ENCODE measurements around the gene KMT2D. TPM values are rescaled to one million over a fixed set of nuclear protein-coding genes. Genes with fewer than 3 reads are reported as not detected.

The KMT2D gene
- total and polyA plus RNA-seq, 8 donors = 3.2 to 220 (median 82.3) TPM

GRCh38 chr12:49059299-49060171 lies 1.1 kb downstream of the KMT2D start:
- Histone ChIP-seq H3K27ac (peak overlapping the region; percentile 91 to 98 (median 95)), H3K36me3 (peaks cover 6 to 8% (median 7%) of the 10 kb centered on the region in 4 donors), H3K9me3 (no peaks in the 10 kb centered on the region), H3K4me3 (peak overlapping the region; percentile 80 to 99 (median 97)), H3K4me1 (peaks cover 48 to 67% (median 57%) of the 10 kb centered on the region in 4 donors), H3K27me3 (no peaks in the 10 kb centered on the region)
- WGBS, 5 donors = 0 to 3% (median 0%) methylated on average over 24 to 70 of the region's 70 CpGs
- TF ChIP-seq POLR2AphosphoS5 (IDR thresholded peaks at IDR 0.05) = no peak
- TF ChIP-seq CTCF (IDR thresholded peaks at IDR 0.05) = no peak
- TF ChIP-seq POLR2A (IDR thresholded peaks at IDR 0.05) = no peak
- intact Hi-C loops (cut with DNase I; ENCODE audit: low total_unique reads) = loop anchor here (10.0 kb wide), 1 partner anchor 65 kb away; no protein-coding TSS in a partner anchor
- peak in 1 of 2 donors; percentile 65 for DNase-seq

DNA sequence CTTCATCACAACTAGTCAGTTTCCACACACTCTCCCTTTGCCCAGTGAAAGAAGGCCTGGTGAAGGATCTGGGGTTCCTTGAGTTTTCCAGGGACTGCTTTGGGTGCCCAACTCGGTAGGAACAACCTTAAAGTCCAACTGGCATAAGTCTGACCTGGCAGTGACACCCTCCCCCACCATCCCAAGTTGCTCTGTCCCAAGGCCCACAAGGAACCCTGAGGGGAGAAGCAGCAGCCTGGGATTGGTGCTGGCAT lies 1.6 kb downstream of the KMT2D start:
- Histone ChIP-seq H3K27me3 (no peaks in the 10 kb centered on the region), H3K27ac (peak overlapping the region; percentile 91 to 98 (median 95)), H3K9me3 (no peaks in the 10 kb centered on the region), H3K4me3 (peak overlapping the region; percentile 80 to 99 (median 97)), H3K36me3 (peaks cover 12 to 13% (median 13%) of the 10 kb centered on the region in 4 donors), H3K4me1 (peaks cover 48 to 68% (median 60%) of the 10 kb centered on the region in 4 donors)
- intact Hi-C loops (cut with DNase I; ENCODE audit: low total_unique reads) = no loop called here
- no peak for TF ChIP-seq POLR2A (IDR thresholded peaks at IDR 0.05)
- TF ChIP-seq EP300 (IDR thresholded peaks at IDR 0.05) = no peak
- no peak for TF ChIP-seq POLR2AphosphoS5 (IDR thresholded peaks at IDR 0.05)
- no peak for TF ChIP-seq CTCF (IDR thresholded peaks at IDR 0.05)
- 0 to 14% (median 0%) methylated on average over 1 of the region's 1 CpG for WGBS, 5 donors
- no peak for DNase-seq

GRCh38 chr12:49058366-49059044 lies 2.1 kb downstream of the KMT2D start:
- no peak for TF ChIP-seq POLR2A (IDR thresholded peaks at IDR 0.05)
- TF ChIP-seq CTCF (IDR thresholded peaks at IDR 0.05) = no peak
- TF ChIP-seq POLR2AphosphoS5 (IDR thresholded peaks at IDR 0.05) = no peak
- TF ChIP-seq EP300 (IDR thresholded peaks at IDR 0.05) = no peak
- no peaks in the 10 kb centered on the region for H3K27me3 ChIP-seq
- intact Hi-C loops (cut with DNase I; ENCODE audit: low total_unique reads) = no loop called here
- peak overlapping the region; percentile 80 to 99 (median 97) for H3K4me3 ChIP-seq
- no peaks in the 10 kb centered on the region for H3K9me3 ChIP-seq
- peaks cover 48 to 66% (median 60%) of the 10 kb centered on the region in 4 donors for H3K4me1 ChIP-seq
- H3K36me3 ChIP-seq = peaks cover 16 to 18% (median 17%) of the 10 kb centered on the region in 4 donors
- WGBS, 5 donors = 0 to 4% (median 3%) methylated on average over 4 to 5 of the region's 5 CpGs
- no peak for DNase-seq
- H3K27ac ChIP-seq = peak overlapping the region; percentile 91 to 98 (median 95)

DNA sequence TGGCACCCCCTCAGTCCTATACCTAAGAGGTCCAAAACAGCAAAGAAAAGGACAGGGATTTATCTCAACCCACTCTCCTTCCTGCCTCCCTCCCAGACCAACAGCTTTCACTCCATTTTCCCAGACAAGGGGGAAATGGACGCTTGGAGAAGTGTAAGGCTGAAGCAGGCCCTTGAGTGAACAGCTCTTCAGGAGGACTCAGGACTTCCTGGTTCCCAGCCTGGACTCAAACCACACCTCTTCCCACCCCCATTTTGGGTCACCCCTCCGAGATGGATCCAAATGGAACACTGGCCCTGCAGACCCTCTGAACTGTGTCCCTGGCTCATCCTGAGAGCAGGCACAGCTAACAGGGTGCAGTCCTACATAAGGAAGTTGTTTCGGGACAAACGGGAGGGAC lies 2.7 kb downstream of the KMT2D start:
- 0 to 5% (median 3%) methylated on average over 4 of the region's 4 CpGs for WGBS, 5 donors
- Histone ChIP-seq H3K36me3 (peaks cover 23 to 24% (median 24%) of the 10 kb centered on the region in 4 donors), H3K4me3 (peak overlapping the region; percentile 80 to 99 (median 97)), H3K9me3 (no peaks in the 10 kb centered on the region), H3K27me3 (no peaks in the 10 kb centered on the region), H3K27ac (peak overlapping the region; percentile 32 to 98 (median 95)), H3K4me1 (peaks cover 48 to 66% (median 60%) of the 10 kb centered on the region in 4 donors)
- no peak for DNase-seq
- intact Hi-C loops (cut with DNase I; ENCODE audit: low total_unique reads) = no loop called here
- no peak for TF ChIP-seq POLR2A (IDR thresholded peaks at IDR 0.05)
- no peak for TF ChIP-seq POLR2AphosphoS5 (IDR thresholded peaks at IDR 0.05)
- no peak for TF ChIP-seq EP300 (IDR thresholded peaks at IDR 0.05)
- no peak for TF ChIP-seq CTCF (IDR thresholded peaks at IDR 0.05)
